K562 (cell line): Measurements from ENCODE around the gene RCC2. TPM values are rescaled to one million over a fixed set of nuclear protein-coding genes. Genes with fewer than 3 reads are reported as not detected.

Source experiments
- ARNT ChIP-seq, 2 experiments: fragments of 450-650 bp; IDR thresholded peaks; 2 replicates each; pipeline ENCODE4 v1.6.1; 2016; ENCODE audit warnings: mild to moderate bottlenecking in 1 of 2
- ASH1L ChIP-seq: fragments of 450-650 bp; IDR thresholded peaks from 2 replicates; pipeline ENCODE4 v1.6.1; 2018; ENCODE audit warnings: borderline replicate concordance, mild to moderate bottlenecking, low read depth; ENCODE audit not compliant: partially characterized antibody
- C11orf30 ChIP-seq: fragments of 450-650 bp; IDR thresholded peaks from 2 replicates; pipeline ENCODE4 v1.6.1; 2016; ENCODE audit warnings: low read depth, mild to moderate bottlenecking
- CAMTA2 ChIP-seq: fragments of 250-450 bp; sonication (Bioruptor Pico); conservative IDR thresholded peaks from 2 replicates; pipeline ENCODE4 v1.5.1; 2022
- CBFA2T3 ChIP-seq: fragments of 450-650 bp; IDR thresholded peaks from 2 replicates; pipeline ENCODE4 v1.6.1; 2017
- CEBPG ChIP-seq, 3 experiments: fragments of 200-800 bp in 1 of 3; sonication (Bioruptor generic) in 1 of 3; sonication (generic) in 1 of 3; formaldehyde crosslinking in 1 of 3; IDR thresholded peaks in 2 of 3; conservative IDR thresholded peaks in 1 of 3; 2 replicates each; pipeline versions ENCODE4 v1.6.1 to v1.8.0; 2016 to 2022; ENCODE audit warnings: missing compliant biosample characterization in 2 of 3, missing genetic modification characterization in 2 of 3, mild to moderate bottlenecking in 1 of 3, missing genetic modification reagents in 1 of 3
- FOXJ2 ChIP-seq: fragments of 200-800 bp; sonication (Bioruptor generic); IDR thresholded peaks from 2 replicates; pipeline ENCODE4 v1.6.1; 2016; ENCODE audit warnings: missing genetic modification characterization, missing compliant biosample characterization
- KAT7 ChIP-seq: sonication (generic); formaldehyde crosslinking; IDR thresholded peaks from 2 replicates; pipeline ENCODE4 v1.8.0; 2022; ENCODE audit warnings: missing genetic modification reagents, mild to moderate bottlenecking, borderline replicate concordance
- NFIX ChIP-seq: fragments of 250-450 bp; sonication (Bioruptor Pico); IDR thresholded peaks from 2 replicates; pipeline ENCODE4 v1.4.0; 2020; ENCODE audit warnings: low read depth, mild to moderate bottlenecking, moderate library complexity
- POU5F1 ChIP-seq: fragments of 150-350 bp; IDR thresholded peaks from 2 replicates; pipeline ENCODE4 v1.6.1; 2014; ENCODE audit warnings: borderline replicate concordance, low read length, low read depth, mild to moderate bottlenecking; ENCODE audit not compliant: partially characterized antibody
- PTRF ChIP-seq: fragments of 450-650 bp; IDR thresholded peaks from 2 replicates; pipeline ENCODE4 v1.6.1; 2016; ENCODE audit warnings: mild to moderate bottlenecking, missing genetic modification characterization, missing compliant biosample characterization
- SLC30A9 ChIP-seq: fragments of 250-450 bp; sonication (Bioruptor Pico); IDR thresholded peaks from 2 replicates; pipeline ENCODE4 v1.8.0; 2022; ENCODE audit warnings: mild to moderate bottlenecking, moderate library complexity
- ZNF263 ChIP-seq: sonication (generic); formaldehyde crosslinking; IDR thresholded peaks from 2 replicates; pipeline ENCODE4 v1.8.0; 2022; ENCODE audit warnings: mild to moderate bottlenecking, missing genetic modification reagents, borderline replicate concordance
- ZNF76 ChIP-seq: fragments of 250-450 bp; sonication (Bioruptor Pico); IDR thresholded peaks from 2 replicates; pipeline ENCODE4 v1.4.0; 2020; ENCODE audit warnings: mild to moderate bottlenecking, moderate library complexity, borderline replicate concordance
- polyA plus RNA-seq, 8 experiments: library from polyadenylated mRNA; depleted of rRNA in 4 of 8; stranded (reverse) in 5 of 8; unstranded in 3 of 8; fragments of >200 nt; fragmentation: Nextera tagmentation in 2 of 8; fragmentation: Illumina TruSeq in 1 of 8; extraction: Ambion mirVana in 2 of 8; extraction: Trizol in 1 of 8; gene quantifications; 2 replicates each; pipeline versions ENCODE4 v1.2.1 to v1.2.3, GENCODE V29; 2011 to 2014; ENCODE audit warnings: inconsistent platforms in 1 of 8, missing spikeins in 1 of 8
- total RNA-seq, 7 experiments: library from RNA; depleted of rRNA in 6 of 7; stranded (reverse); fragments of >200 nt in 6 of 7; fragmentation: Illumina TruSeq in 2 of 7; extraction: Trizol in 2 of 7; gene quantifications; 2 replicates each; pipeline versions ENCODE4 v1.2.1 to v1.2.3, GENCODE V29; 2011 to 2021; ENCODE audit warnings: low replicate concordance in 1 of 7
- TF ChIP-seq, protein P1 (sequence below): sonication (generic); formaldehyde crosslinking; IDR thresholded peaks from 2 replicates; pipeline ENCODE4 v1.9.0; 2022; ENCODE audit warnings: mild to moderate bottlenecking, missing genetic modification reagents
- TF ChIP-seq, protein P2 (sequence below): IDR thresholded peaks from 2 replicates; pipeline ENCODE4 v1.6.1; 2012; ENCODE audit warnings: low read depth, low read length, improper control_type of control experiment, borderline replicate concordance
- TF ChIP-seq, protein P3 (sequence below): fragments of 450-650 bp; IDR thresholded peaks from 2 replicates; pipeline ENCODE4 v1.6.1; 2016; ENCODE audit warnings: mild to moderate bottlenecking
- TF ChIP-seq, protein P4 (sequence below): IDR thresholded peaks from 2 replicates; pipeline ENCODE4 v1.6.1; 2011; ENCODE audit not compliant: insufficient read length; ENCODE audit errors: extremely low read depth
- TF ChIP-seq, protein P5 (sequence below): sonication (generic); formaldehyde crosslinking; IDR thresholded peaks from 2 replicates; pipeline ENCODE4 v1.8.1; 2023; ENCODE audit warnings: mild to moderate bottlenecking, missing genetic modification reagents

The RCC2 gene
- total and polyA plus RNA-seq, 9 of the 15 experiments (the other 6 are each of a cell fraction or from before 2014, with no cell fraction given): 31.8 to 292 (median 116) TPM

DNA sequence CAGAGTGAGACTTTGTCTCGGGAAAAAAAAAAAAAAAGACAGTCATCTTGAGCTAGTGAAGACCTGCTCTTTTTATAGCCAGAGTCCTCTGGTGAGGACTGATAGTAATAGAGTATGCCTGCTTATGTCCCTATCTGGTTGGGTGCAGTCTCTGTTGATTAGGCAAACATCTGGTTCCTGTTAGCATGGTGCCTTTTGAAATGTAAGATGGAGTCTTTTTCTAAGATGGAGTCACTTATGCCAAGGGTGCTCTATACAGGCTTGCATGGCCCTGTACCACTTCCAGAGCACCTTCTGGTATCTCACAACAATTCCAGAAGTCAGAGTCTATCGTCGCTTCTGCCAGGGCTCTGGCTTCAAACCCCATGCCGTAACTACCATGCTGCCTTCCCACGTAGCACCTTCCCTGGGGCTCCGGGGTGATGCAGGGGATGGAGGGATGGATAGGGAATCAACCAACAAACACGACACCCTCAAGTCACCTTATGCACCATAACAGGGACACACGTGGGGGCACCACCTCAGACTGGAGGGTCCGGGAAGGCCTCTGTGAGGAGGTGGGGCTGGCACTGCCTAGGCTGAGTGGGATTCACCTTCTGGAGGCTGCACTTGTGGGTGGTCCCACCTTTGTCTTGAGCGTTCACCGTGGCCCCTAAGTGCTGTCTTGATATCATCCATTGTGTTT lies 79.1 kb downstream of the RCC2 start (continued):
- TF ChIP-seq NFIX (CRISPR knock-in tag): no peak
- no peak for TF ChIP-seq POU5F1
- no peak for TF ChIP-seq SLC30A9
- TF ChIP-seq, protein P1, sequence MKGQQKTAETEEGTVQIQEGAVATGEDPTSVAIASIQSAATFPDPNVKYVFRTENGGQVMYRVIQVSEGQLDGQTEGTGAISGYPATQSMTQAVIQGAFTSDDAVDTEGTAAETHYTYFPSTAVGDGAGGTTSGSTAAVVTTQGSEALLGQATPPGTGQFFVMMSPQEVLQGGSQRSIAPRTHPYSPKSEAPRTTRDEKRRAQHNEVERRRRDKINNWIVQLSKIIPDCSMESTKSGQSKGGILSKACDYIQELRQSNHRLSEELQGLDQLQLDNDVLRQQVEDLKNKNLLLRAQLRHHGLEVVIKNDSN (CRISPR knock-in tag): no peak
- no peak for TF ChIP-seq KAT7
- peak; percentile 51 to 71; a peak in 2 of 4 replicates for TF ChIP-seq ARNT (IDR thresholded peaks at IDR 0.05)
- no peak; the same call in 1 of the 2 replicates for TF ChIP-seq ZNF263 (CRISPR knock-in tag)
- TF ChIP-seq, protein P2, sequence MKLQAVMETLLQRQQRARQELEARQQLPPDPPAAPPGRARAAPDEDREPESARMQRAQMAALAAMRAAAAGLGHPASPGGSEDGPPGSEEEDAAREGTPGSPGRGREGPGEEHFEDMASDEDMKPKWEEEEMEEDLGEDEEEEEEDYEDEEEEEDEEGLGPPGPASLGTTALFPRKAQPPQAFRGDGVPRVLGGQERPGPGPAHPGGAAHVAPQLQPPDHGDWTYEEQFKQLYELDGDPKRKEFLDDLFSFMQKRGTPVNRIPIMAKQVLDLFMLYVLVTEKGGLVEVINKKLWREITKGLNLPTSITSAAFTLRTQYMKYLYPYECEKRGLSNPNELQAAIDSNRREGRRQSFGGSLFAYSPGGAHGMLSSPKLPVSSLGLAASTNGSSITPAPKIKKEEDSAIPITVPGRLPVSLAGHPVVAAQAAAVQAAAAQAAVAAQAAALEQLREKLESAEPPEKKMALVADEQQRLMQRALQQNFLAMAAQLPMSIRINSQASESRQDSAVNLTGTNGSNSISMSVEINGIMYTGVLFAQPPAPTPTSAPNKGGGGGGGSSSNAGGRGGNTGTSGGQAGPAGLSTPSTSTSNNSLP: no peak
- no peak for TF ChIP-seq CAMTA2
- TF ChIP-seq, protein P3, sequence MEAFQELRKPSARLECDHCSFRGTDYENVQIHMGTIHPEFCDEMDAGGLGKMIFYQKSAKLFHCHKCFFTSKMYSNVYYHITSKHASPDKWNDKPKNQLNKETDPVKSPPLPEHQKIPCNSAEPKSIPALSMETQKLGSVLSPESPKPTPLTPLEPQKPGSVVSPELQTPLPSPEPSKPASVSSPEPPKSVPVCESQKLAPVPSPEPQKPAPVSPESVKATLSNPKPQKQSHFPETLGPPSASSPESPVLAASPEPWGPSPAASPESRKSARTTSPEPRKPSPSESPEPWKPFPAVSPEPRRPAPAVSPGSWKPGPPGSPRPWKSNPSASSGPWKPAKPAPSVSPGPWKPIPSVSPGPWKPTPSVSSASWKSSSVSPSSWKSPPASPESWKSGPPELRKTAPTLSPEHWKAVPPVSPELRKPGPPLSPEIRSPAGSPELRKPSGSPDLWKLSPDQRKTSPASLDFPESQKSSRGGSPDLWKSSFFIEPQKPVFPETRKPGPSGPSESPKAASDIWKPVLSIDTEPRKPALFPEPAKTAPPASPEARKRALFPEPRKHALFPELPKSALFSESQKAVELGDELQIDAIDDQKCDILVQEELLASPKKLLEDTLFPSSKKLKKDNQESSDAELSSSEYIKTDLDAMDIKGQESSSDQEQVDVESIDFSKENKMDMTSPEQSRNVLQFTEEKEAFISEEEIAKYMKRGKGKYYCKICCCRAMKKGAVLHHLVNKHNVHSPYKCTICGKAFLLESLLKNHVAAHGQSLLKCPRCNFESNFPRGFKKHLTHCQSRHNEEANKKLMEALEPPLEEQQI: no peak
- TF ChIP-seq, protein P4, sequence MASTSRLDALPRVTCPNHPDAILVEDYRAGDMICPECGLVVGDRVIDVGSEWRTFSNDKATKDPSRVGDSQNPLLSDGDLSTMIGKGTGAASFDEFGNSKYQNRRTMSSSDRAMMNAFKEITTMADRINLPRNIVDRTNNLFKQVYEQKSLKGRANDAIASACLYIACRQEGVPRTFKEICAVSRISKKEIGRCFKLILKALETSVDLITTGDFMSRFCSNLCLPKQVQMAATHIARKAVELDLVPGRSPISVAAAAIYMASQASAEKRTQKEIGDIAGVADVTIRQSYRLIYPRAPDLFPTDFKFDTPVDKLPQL: no peak
- TF ChIP-seq CEBPG (CRISPR knock-in tag; IDR thresholded peaks at IDR 0.05): no peak
- no peak for TF ChIP-seq CEBPG (tag; conservative IDR thresholded peaks at IDR 0.05 in 1 of 2, IDR thresholded peaks at IDR 0.05 in 1 of 2)
- peak; percentile 97 for TF ChIP-seq CBFA2T3
- TF ChIP-seq FOXJ2: no peak
- peak; percentile 96 for TF ChIP-seq ZNF76 (CRISPR knock-in tag)
- TF ChIP-seq, protein P5, sequence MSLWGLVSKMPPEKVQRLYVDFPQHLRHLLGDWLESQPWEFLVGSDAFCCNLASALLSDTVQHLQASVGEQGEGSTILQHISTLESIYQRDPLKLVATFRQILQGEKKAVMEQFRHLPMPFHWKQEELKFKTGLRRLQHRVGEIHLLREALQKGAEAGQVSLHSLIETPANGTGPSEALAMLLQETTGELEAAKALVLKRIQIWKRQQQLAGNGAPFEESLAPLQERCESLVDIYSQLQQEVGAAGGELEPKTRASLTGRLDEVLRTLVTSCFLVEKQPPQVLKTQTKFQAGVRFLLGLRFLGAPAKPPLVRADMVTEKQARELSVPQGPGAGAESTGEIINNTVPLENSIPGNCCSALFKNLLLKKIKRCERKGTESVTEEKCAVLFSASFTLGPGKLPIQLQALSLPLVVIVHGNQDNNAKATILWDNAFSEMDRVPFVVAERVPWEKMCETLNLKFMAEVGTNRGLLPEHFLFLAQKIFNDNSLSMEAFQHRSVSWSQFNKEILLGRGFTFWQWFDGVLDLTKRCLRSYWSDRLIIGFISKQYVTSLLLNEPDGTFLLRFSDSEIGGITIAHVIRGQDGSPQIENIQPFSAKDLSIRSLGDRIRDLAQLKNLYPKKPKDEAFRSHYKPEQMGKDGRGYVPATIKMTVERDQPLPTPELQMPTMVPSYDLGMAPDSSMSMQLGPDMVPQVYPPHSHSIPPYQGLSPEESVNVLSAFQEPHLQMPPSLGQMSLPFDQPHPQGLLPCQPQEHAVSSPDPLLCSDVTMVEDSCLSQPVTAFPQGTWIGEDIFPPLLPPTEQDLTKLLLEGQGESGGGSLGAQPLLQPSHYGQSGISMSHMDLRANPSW: no peak
- TF ChIP-seq PTRF: peak; percentile 97
- TF ChIP-seq ASH1L: no peak
- no peak for TF ChIP-seq C11orf30
